KOPT-K1 (cell line): ENCODE results near the gene BCL11A.

Experiments
- H3K27ac ChIP-seq: fragments of 200-600 bp; sonication (generic); 2 replicates; pipeline ENCODE4 v1.5.1; 2016; ENCODE audit warnings: antibody characterized with exemption, mild to moderate bottlenecking, low read depth, low read length; ENCODE audit not compliant: poor library complexity, severe bottlenecking
- H3K36me3 ChIP-seq: fragments of 200-600 bp; sonication (generic); 2 replicates; pipeline ENCODE4 v1.5.1; 2017; ENCODE audit warnings: antibody characterized with exemption, mild to moderate bottlenecking, low read length, moderate library complexity; ENCODE audit not compliant: insufficient read depth
- H3K9me3 ChIP-seq: fragments of 200-600 bp; sonication (generic); 2 replicates; pipeline ENCODE4 v1.5.1; 2017; ENCODE audit warnings: antibody characterized with exemption, low read length, mild to moderate bottlenecking; ENCODE audit not compliant: insufficient read depth, poor library complexity, severe bottlenecking

Gene BCL11A

DNA sequence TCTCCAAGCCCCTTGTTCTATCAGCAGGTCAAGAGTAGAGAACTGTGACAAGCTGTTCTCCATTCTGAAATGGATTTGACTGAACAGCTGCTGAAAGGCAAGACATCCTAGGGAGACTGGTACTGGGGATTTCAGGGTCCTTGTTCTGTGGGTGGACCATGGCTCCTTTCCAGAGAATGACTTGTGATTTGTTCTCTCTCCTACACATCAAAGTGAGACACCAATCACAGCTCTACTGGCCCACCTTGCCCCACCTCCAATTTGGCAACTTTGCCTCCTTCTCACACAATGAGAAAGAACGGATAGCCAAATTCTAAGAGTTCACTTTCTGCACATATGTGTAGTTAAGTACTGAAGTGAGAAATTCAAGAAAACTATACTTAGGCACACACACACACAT lies 67.4 kb downstream of the BCL11A start:
- H3K9me3 ChIP-seq: no peaks in the 10 kb centered on the region
- H3K27ac ChIP-seq: no peak overlapping the region
- H3K36me3 ChIP-seq: peaks cover 64% of the 10 kb centered on the region

DNA sequence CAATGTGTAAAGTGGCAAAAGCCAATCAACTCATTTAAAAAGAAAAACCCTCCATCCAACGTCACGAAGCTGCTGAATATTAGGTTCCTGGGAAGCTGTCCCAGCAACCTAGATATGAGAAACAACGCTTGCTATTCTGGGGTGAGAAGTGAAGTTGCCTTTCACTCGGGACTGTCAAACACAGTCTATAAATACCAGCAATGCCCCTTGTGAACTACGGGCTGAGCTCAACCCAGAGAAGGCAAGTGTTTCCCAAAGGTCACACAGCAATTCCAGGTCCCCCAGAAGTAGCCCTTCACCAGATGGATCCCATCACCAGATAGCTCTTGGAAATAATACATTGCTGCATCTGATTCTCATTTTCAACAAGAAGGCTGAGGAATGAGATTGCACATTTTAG lies 67.9 kb downstream of the BCL11A start:
- no peak overlapping the region for H3K27ac ChIP-seq
- no peaks in the 10 kb centered on the region for H3K9me3 ChIP-seq
- H3K36me3 ChIP-seq: peaks cover 65% of the 10 kb centered on the region

- no peak overlapping the region for H3K27ac ChIP-seq
- no peaks in the 10 kb centered on the region for H3K9me3 ChIP-seq
Observed at GRCh38 chr2:60485055-60485454, 68.4 kb downstream of the BCL11A start.

GRCh38 chr2:60484133-60484645 lies 69.3 kb downstream of the BCL11A start:
- no peak overlapping the region for H3K27ac ChIP-seq
- peaks cover 70% of the 10 kb centered on the region for H3K36me3 ChIP-seq
- no peaks in the 10 kb centered on the region for H3K9me3 ChIP-seq

More at GRCh38 chr2:60485055-60485454, 68.4 kb downstream of the BCL11A start:
- H3K36me3 ChIP-seq: peaks cover 70% of the 10 kb centered on the region

DNA sequence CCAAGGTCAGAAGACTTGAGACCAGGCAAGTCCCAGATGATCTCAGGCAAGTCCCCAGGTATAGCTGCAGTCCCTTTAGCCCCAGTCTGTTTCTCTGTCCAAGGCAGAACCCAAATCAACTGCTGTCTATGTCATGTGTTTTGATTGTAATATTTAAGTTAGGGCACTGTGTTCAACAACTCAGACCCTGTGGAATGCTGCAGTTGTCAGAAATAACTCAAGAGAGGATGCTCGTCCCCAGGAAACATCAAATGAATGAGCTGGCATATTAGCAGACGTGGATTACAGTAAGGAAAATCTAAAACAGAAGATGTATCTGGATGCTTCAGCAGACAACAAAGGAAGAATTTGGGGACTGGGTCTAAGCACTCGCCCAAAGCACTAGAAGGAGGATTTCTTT lies 70.1 kb downstream of the BCL11A start:
- Histone ChIP-seq H3K27ac (no peak overlapping the region), H3K36me3 (peaks cover 70% of the 10 kb centered on the region), H3K9me3 (no peaks in the 10 kb centered on the region)

- peaks cover 66% of the 10 kb centered on the region for H3K36me3 ChIP-seq
- no peak overlapping the region for H3K27ac ChIP-seq
- no peaks in the 10 kb centered on the region for H3K9me3 ChIP-seq
Observed at GRCh38 chr2:60482222-60482621, 71.2 kb downstream of the BCL11A start.

- Histone ChIP-seq H3K27ac (no peak overlapping the region), H3K36me3 (peaks cover 64% of the 10 kb centered on the region), H3K9me3 (no peaks in the 10 kb centered on the region)
Observed at GRCh38 chr2:60481257-60481656, 72.2 kb downstream of the BCL11A start.

DNA sequence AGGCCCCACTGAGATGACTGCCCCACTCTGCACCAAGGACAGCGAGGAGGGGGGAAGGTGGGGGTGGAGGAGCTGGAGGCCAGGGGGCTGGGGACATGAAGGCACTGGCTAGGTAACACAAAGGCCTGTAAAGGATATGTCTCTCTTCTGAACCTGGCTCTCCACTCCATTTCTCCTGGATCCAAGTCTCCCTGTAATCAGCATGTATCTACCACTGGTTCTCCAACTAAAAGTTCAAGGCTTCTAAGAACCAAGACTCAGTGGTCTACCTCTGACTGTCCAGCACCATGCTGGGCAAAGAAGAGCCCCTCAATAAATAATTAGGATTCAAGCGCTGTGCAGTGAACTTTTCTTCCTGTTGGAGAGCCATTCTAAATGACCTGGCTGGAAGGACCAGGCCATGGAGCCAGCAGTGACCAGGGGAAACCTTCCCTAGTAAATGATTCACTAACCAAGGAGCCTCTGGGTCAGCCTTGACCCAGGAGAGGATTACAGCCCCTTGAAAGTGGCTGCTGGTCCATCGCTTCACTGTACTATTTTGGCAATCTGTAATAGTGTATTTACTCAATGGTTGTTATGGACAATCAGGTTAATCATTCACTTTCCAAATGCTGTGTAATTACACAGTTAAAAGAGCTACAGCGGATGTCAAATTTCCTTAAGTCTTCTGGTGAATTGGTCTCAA lies 73.2 kb downstream of the BCL11A start:
- no peak overlapping the region for H3K27ac ChIP-seq
- H3K36me3 ChIP-seq: peaks cover 59% of the 10 kb centered on the region
- H3K9me3 ChIP-seq: no peaks in the 10 kb centered on the region

GRCh38 chr2:60479226-60480088 lies 74.0 kb downstream of the BCL11A start:
- Histone ChIP-seq H3K27ac (no peak overlapping the region), H3K9me3 (no peaks in the 10 kb centered on the region), H3K36me3 (peaks cover 58% of the 10 kb centered on the region)

- Histone ChIP-seq H3K9me3 (no peaks in the 10 kb centered on the region), H3K27ac (no peak overlapping the region), H3K36me3 (peaks cover 57% of the 10 kb centered on the region)
Observed at GRCh38 chr2:60478660-60479059, 74.8 kb downstream of the BCL11A start.

GRCh38 chr2:60476206-60476954 lies 77.1 kb downstream of the BCL11A start:
- Histone ChIP-seq H3K36me3 (peaks cover 58% of the 10 kb centered on the region), H3K27ac (no peak overlapping the region), H3K9me3 (no peaks in the 10 kb centered on the region)

DNA sequence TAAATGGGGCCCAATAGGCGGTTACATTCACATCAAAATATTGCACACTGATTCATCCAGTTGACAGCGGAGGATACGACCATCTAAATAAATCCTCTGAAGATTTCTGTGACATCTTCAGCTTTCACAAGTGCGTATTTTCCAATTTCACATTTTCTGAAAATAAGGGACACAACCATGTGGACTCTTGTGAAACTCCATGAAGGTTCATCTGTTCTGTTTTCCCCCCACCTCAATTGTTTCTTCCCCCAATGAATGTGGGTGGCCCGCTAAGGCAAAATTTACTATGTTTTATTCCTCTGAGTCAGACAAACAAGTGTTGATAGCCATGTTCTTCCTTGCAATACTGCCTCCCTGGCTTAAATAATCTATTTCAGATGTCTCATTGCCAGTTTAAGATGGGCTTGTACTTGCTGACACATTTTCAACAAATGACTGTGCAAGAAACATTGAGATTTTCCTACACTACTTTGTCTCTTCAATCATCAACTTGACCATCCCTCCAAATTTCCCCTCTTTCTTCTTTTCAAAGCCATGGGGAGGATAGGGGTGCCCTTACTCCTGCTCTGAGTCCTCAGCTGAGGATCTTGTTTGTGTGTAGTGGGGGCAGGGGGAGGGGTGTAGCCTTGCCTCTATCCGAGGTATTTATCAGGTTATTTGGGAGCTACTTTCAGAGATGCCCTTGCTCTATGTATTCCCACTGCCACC lies 78.2 kb downstream of the BCL11A start:
- no peak overlapping the region for H3K27ac ChIP-seq
- peaks cover 62% of the 10 kb centered on the region for H3K36me3 ChIP-seq
- no peaks in the 10 kb centered on the region for H3K9me3 ChIP-seq

DNA sequence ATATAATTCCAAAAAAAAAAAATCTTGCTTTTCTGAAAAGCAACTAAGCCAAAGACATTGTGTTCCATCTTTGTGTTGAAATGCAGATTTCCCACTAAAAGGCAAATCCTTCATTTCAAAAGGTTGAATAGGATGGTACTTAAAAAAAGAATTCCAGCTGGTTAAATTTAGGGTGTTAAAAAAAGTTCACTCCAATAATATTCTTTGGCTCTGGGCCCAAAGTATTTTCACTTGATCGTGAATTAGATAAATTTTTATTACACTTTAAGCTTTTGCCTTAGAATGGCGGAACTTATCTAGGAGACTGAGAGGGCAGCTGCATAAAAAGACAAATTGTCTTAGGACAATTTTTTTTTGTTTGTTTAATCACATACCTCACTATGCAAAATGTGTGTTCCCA lies 79.2 kb downstream of the BCL11A start:
- Histone ChIP-seq H3K36me3 (peaks cover 63% of the 10 kb centered on the region), H3K27ac (no peak overlapping the region), H3K9me3 (no peaks in the 10 kb centered on the region)

- H3K27ac ChIP-seq: no peak overlapping the region
- H3K9me3 ChIP-seq: no peaks in the 10 kb centered on the region
- peaks cover 67% of the 10 kb centered on the region for H3K36me3 ChIP-seq
Observed at GRCh38 chr2:60473546-60473945, 79.9 kb downstream of the BCL11A start.
